Stimulated activated CD4-positive, alpha-beta T cell treated with anti-CD3 and anti-CD28 coated beads, Interleukin-15, amount 100 ng/mL, for 48 hours (primary cell): ENCODE measurements around the gene COPS7B.

Experiments
- DNase-seq, 2 donors: peaks; one replicate each; pipeline ENCODE4 v3.0.0-alpha.2; 2020; ENCODE audit warnings: low read depth in 2 of 2

Gene COPS7B

DNA sequence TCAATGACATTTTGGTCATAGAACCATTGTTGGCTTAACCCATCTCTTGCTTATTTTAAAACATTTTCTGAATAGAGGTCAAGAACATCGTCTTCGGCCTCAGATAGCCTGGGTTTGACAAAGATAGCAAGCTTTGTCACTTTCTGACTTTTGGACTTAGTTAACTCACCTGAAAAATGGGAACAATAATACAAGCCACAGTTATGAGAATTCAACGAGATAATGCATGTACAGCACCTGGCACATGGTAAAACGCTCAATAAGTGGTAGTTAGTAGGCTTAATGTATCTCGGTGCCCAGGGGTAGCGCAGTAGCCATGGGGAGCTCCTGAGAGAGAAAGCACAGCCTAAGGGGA is 446 bp upstream of the COPS7B start:
- DNase-seq, result no peak

DNA sequence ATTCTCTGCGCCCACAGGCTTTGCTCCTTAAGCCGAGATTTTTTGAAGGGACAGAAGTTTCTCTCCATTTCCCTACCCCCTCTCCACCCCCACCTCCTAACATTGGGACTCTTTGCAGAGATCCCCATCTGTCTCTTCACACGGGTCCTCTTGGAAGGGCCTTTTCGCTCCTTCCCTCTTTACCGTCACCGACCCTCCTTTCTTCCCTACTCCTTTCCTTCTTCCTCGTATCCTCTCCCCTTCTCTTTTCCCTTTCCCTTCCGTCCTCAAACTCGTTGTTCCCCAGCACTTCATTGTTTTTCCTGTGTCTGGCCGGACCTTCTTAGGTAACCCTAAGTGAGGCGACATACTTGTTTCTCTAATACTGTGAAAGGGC is 660 bp downstream of the COPS7B start:
- no peak for DNase-seq

DNA sequence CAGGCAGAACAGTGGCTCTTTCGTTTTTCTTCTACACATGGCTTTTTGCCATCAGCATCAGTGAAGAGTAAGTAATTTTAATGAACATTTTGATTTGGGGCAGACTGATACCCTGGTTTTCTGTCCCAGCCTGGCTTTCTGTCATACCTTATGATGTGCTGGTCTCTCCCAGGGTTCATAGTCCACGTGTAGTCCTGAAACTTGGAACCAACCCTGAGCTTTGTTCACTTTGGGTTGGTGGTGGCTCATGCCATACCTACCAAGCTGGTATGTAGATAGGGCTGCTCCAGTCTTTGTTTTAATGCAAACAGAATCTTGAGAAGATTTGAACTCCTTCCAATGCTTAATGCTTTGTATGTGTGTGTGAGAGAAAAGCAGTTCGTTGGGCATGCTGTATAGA is 4.9 kb downstream of the COPS7B start:
- DNase-seq, result no peak

DNA sequence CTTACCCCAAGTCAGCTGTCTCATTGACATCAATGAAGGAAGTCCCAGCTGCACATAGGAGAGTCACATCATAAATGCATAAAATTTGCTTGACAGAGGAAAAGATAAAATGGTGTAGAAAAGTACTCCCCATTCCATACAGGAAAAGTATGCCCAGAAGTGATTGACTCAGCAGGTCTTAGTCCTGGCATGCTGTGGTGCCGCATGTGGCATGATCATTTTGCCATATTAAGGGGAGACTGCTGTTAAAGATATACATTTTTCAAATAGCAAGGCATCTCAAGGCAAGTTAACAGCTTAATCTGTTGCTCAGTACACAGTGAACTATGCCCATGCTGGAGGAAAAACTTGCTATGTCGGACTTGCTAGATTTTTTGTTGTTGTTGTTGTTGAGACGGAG is 8.1 kb downstream of the COPS7B start:
- no peak for DNase-seq

DNA sequence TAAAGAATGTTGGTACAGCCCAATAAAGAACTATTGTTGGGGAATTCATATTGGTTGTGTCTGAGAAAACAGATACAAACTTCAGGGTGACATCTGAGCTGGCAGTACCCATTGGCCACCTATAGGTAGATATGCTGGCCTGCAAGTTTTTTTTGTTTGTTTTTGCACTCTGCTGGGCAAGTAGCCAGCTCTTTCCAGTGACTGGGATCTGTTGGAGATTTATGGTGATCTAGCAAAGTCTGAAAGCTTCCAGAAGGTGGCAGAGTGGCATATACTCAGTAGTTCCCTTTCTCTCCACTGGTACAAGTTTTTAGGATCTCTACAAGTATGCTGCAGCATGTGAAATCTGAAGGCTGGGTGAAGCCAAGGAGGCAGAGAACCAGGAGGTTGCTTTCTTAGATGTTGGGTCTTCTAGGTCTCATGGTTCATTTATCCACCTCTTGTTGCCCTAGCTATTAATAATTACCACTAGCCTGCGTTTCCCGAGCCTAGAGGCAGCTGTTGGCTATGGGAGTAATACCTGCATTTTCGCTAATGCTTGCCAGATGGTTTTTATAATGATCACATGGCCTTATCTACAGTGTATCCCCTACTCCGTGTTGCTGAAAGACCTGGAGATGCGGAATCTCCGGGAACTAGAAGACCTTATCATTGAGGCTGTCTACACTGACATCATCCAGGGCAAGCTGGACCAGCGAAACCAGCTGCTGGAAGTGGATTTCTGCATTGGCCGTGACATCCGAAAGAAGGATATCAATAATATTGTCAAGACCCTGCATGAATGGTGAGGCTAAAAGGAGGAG is 9.5 kb downstream of the COPS7B start:
- DNase-seq, result no peak

DNA sequence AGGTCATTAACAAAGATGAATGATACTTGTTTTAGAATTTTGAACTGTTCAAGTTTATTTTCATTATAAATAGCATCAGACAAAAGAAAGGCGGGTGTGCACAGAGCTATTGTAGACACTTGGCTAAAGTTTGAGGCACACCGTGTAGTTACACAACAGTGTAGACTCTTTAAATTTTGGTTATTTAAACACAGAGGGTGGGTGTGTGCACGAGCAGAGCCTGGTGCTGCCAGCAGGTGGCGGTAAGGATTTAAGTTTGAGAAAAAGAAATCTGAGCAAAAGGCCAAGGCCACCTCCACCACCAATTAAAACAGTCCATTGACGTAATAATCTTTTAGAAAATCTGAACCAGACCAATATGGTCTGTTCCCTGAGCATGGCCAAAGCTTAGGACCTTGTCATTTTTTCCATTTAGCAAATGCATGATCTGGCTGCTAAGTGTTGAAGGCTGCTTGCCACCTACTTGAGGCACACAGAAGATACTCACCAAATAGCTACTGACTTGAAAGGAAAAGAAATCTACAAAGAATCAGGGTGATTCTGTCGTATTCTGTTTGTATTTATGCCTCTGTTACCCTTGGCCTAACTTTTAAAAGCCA is 14.3 kb downstream of the COPS7B start:
- DNase-seq, result peak; percentile 23 to 34

DNA sequence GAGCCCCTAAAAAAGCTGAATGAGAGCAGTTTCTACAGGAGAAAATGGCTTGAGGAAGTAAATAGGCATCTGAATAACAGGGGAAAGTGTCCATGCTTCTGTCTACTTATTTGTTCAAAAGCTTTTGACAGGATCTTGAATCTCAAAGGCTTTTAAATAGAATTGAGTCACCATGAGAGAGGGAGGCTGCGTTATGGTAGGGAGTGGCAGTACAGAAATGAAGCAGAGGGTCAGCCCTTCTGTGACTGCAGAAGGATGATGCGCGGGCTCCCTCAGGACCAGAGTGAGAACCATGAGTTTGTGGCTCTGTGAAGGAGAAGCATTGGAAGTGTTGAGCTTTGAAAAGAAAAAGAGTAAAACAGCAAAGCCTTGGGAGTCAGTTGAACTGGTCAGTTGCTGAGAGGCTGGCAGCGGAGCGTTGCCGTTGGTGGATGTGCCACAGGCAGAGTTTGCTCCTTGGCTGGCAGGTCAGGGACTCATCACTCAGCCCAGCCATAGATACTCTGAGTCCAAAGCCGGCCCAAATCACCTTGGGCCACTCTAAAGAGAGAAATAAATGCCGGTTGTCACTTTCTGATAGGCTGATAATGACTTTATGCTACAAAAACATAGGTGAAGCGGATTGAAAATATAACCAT is 17.4 kb downstream of the COPS7B start:
- no peak for DNase-seq

DNA sequence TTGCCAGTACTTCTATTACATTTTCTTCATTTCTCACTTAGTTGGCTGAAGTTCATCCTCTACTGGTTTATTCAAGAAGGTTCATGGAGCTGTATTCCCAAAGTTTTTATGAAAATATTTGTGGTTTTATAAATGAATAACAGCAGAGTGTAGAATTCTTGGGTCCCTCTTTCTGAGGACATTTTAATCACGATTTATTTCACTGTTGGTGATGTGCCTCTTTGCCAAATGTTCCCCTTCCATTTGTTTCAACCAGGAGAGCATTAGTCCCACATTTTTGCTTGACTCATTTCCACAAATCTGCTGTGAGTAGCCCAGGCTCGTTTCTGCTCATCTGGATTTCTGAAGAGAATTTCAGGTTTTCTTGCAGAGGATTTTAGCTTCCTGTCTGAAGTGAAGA is 20.8 kb downstream of the COPS7B start:
- no peak for DNase-seq

DNA sequence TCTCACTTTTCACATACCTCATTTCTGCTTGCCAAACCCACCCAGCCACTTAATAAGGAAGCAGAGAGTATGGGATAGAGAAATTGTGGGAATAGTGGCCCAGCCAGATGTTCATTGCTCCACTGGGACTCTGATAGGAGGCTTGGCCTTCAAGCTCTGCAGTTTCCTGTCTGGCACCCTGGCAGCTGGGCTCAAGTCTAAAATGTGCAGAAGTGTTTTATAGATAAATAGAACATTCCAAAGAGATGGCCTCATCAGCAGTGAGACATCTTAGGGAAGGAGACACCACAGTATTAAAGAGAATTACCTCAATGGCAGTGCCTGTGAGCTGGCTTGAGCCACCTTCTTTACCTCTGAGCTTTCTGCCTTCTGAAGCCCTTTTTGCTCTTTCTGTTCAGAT is 24.7 kb downstream of the COPS7B start:
- no peak for DNase-seq

DNA sequence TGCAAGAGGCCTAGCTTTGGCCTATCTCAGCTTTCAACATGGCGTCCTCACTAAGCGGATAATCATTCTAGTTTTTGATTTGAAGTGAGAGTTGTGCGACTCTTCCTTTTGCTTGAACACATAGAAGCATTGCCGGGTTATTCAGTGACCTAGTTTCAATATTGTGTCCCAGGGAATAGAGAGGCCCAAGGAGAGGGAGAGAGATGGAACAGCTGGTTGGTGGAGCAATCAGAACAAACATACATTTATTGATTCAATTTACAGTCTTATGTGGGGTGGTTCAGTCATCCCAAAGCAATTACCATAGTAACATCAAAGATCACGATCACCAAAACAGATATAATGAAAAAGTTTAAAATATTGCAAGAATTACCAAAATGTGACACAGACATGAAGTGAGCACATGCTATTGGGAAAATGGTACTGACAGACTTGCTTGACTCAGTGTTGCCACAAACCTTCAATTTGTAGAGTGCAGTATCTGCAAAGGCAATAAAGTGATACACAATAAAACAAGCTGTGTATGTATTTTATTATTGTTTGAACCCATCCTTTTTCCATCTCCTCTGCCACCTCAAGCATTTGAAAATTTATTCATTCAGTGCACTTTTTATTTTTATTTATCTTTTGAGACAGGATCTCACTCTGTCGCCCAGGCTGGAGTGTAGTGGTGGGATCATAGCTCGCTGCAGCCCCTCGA is 30.2 kb downstream of the COPS7B start:
- DNase-seq, result no peak

DNA sequence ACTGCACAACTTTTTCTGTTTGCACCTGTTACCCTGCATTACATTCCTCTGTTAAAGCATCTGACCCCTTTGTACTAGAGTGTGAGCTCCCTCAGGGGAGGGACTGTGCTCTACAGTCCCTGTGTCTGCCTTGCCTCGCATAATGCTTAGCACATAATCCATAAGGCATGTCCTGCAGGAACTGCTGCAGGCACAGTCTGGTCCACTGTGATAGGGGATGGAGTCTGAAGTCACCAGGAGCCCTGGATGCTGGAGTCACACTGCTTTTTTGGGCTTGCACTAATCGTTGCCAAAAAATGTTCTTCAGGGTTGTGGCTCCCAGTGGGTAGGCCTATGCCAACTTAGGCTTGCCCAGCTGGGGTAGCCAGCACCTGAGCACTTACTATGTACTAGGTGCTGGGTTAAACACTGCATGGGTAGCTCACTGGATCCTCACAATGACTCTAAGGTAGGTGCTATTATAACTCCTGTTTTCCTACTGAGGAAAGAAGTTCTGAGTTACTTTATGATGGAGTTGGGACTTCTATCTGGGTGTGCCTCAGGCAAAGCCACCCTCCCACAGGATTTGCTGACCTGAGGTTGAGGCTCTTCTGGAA is 33.3 kb downstream of the COPS7B start:
- no peak for DNase-seq

DNA sequence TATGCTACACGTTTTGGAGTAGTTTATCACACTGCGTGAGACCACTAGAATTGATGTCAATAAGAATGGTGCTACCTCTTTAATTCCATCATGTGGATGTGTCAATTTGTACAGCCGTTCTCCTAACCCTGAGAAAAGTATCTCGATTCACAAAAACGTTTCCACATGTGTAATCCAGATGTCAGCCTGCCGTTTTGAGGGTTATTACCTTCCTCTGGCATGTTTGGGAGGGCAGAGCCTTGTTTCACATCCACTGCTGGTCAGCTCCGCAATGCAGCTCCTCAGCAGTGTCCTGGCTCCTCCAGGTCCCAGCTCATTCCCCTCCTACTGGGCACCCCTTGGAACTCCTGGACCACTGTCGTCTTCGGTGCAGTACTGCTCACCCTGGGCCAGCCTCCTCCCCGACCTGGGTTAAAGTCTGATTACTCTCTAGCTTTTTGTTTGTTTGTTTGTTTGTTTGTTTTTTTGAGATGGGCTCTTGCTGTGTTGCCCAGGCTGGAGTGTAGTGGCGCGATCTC is 34.6 kb downstream of the COPS7B start:
- DNase-seq, result no peak

DNA sequence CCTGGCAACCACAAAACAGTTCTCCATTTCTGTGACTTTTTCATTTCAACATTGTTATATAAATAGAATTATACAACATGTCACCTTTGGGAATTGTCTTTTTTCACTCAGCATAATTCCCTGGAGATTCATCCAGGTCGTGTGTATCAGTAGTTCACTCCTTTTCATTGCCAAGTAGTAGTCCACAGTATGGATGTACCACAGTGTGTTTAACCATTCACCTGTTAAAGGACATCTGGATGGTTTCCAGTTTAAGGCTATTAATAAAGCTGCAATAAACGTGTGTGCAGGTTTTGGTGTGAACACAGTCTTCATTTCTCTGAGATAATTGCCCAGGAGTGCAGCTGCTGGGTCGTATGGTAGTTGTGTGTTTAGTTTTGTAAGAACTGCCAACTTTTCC is 35.7 kb downstream of the COPS7B start:
- DNase-seq, result no peak

DNA sequence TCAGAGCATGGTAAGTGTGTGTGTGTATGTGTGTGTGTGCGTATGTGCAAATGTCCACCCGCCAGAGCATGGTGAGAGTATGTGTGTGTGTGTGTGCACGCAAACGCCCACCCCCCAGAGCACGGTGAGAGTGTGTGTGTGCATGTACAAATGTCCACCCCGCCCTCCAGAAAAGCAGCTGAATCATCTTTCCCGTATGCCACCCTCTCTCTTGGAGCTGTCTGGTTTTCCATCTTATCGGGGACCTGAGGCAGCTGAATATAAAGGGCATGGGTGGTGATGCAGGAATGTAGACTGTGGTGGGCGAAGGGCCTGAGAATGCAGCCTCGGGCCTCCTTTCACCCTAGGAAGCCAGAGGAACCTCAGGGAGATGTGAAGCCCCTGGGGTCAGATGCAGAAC is 66.9 kb downstream of the COPS7B start:
- DNase-seq, result no peak

DNA sequence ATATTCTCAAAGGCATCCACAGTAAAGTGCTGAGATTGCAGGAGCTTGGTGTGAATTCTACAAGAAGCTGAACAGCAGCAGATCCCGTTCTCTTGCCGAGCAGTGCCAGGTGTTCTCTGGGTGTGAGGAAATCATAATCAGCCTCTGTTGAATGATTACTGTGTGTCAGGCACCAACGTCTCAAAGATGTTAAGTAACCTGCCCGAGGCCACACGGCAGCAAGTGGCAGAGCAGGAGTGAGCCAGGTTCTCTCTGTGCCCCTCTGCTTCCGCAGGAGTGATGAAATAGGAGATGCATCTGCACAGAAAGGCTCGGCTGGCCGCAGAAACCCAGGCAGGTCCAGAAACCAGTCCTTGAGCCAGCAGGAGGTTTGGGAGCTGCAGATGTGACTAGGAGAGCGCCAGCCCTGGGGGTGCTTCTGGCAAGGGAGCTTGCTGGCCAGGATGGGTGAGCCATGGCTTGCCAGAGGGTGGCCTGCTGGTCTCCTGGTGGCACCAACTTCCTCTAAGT is 68.4 kb downstream of the COPS7B start:
- DNase-seq, result no peak

DNA sequence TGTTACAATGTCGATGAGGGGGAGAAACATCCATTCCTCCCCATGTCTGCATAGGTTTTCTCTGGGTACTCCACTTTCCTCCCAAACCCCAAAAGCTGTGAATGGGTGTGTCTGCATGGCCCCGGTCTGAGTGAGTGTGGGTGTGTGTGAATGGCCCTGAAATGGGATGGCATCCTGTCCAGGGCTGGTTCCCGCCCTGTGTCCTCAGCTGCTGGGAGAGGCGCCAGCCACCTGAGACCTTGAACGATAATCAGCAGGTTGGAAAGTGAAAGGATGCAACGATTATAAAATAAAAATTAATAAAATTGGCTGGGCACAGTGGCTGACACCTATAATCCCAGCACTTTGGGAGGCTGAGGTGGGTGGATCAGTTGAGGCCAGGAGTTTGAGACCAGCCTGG is 70.7 kb downstream of the COPS7B start:
- no peak for DNase-seq
